SK-N-SH (cell line): ENCODE measurements around the gene PPP2CA.

ENCODE experiments used
- EZH2phosphoT487 ChIP-seq: fragments of 200-600 bp; sonication (generic); IDR thresholded peaks from 2 replicates; pipeline ENCODE4 v1.6.1; 2017; ENCODE audit warnings: low read depth, mixed run types, mild to moderate bottlenecking, antibody characterized with exemption, moderate library complexity, borderline replicate concordance
- JUND ChIP-seq: IDR thresholded peaks from 2 replicates; pipeline ENCODE4 v1.4.0; 2012
- MXI1 ChIP-seq: IDR thresholded peaks from 2 replicates; pipeline ENCODE4 v1.6.1; 2012; ENCODE audit warnings: mild to moderate bottlenecking, low read depth, low read length, improper control_type of control experiment
- TF ChIP-seq, protein P1 (sequence below): fragments of 200-600 bp; sonication (generic); IDR thresholded peaks from 2 replicates; pipeline ENCODE4 v1.6.1; 2017; ENCODE audit warnings: antibody characterized with exemption, mild to moderate bottlenecking, moderate library complexity

DNA sequence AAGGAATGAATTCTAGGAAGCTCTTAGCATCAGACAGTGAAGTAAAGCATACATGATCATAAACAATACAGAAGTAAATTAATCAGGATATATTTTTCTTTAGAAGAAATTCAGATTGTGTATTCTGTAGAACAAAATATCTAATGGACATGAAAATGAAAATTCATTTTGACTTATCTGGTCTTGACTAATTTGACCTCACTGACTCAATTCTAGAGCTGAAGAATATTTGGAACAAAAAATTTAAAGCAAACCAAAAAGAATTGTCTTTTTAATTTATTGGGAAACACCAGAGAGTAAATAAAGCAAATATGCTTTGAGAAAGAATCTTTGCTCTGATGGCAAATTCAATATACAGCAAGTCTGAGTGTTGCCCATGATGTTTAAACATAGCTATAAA lies 2.8 kb upstream of the PPP2CA start:
- TF ChIP-seq, protein P1, sequence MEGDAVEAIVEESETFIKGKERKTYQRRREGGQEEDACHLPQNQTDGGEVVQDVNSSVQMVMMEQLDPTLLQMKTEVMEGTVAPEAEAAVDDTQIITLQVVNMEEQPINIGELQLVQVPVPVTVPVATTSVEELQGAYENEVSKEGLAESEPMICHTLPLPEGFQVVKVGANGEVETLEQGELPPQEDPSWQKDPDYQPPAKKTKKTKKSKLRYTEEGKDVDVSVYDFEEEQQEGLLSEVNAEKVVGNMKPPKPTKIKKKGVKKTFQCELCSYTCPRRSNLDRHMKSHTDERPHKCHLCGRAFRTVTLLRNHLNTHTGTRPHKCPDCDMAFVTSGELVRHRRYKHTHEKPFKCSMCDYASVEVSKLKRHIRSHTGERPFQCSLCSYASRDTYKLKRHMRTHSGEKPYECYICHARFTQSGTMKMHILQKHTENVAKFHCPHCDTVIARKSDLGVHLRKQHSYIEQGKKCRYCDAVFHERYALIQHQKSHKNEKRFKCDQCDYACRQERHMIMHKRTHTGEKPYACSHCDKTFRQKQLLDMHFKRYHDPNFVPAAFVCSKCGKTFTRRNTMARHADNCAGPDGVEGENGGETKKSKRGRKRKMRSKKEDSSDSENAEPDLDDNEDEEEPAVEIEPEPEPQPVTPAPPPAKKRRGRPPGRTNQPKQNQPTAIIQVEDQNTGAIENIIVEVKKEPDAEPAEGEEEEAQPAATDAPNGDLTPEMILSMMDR = no peak
- TF ChIP-seq EZH2phosphoT487 = no peak
- no peak for TF ChIP-seq MXI1
- TF ChIP-seq JUND = no peak
